Tibial artery (tissue), 4 donors: ENCODE measurements around the gene ICAM2.
A peak's percentile ranks its signal among the peaks of the same experiment; 100 is the strongest.

Experiments used
- DNase-seq, 2 donors: peaks; one replicate each; pipeline ENCODE4 v3.0.0-alpha.2; 2019
- H3K27ac ChIP-seq, 2 donors: fragments of 200-600 bp; sonication (generic) in 1 of 2; 1 replicate in 1 of 2; 2 replicates in 1 of 2; pipeline ENCODE4 v1.5.1; 2018 to 2019; ENCODE audit warnings: mild to moderate bottlenecking in 1 of 2
- H3K27me3 ChIP-seq, 2 donors: fragments of 200-600 bp; sonication (generic) in 1 of 2; one replicate each; pipeline versions ENCODE4 v1.5.1 to v1.6.0; 2016 to 2019
- H3K36me3 ChIP-seq, 3 donors: fragments of 200-600 bp; sonication (generic) in 2 of 3; one replicate each; pipeline ENCODE4 v1.5.1; 2016 to 2019; ENCODE audit warnings: mild to moderate bottlenecking in 2 of 3
- H3K4me1 ChIP-seq, 4 donors: fragments of 200-600 bp; sonication (generic) in 2 of 4; 1 replicate in 3 of 4; 2 replicates in 1 of 4; pipeline ENCODE4 v1.5.1; 2016 to 2019
- H3K4me3 ChIP-seq, 2 donors: fragments of 200-600 bp; sonication (generic) in 1 of 2; 1 replicate in 1 of 2; 2 replicates in 1 of 2; pipeline ENCODE4 v1.5.1; 2018 to 2019; ENCODE audit warnings: mild to moderate bottlenecking in 2 of 2
- H3K9me3 ChIP-seq, 3 donors: fragments of 200-600 bp; sonication (generic) in 1 of 3; one replicate each; pipeline ENCODE4 v1.5.1; 2016 to 2019
- intact Hi-C: fragments of 100-400 bp; cut with DNase I; formaldehyde crosslinking; loops from one replicate; pipeline ENCODE4 v1.15.0; 2023; ENCODE audit warnings: low total_unique reads
- TF ChIP-seq, protein P1 (sequence below), 2 experiments: fragments of 200-600 bp in 1 of 2; fragments of 450-650 bp in 1 of 2; IDR thresholded peaks; one replicate each; pipeline ENCODE4 v1.5.1; 2017 to 2019; ENCODE audit warnings: antibody characterized with exemption in 2 of 2, mild to moderate bottlenecking in 1 of 2, moderate library complexity in 1 of 2

The ICAM2 gene

DNA sequence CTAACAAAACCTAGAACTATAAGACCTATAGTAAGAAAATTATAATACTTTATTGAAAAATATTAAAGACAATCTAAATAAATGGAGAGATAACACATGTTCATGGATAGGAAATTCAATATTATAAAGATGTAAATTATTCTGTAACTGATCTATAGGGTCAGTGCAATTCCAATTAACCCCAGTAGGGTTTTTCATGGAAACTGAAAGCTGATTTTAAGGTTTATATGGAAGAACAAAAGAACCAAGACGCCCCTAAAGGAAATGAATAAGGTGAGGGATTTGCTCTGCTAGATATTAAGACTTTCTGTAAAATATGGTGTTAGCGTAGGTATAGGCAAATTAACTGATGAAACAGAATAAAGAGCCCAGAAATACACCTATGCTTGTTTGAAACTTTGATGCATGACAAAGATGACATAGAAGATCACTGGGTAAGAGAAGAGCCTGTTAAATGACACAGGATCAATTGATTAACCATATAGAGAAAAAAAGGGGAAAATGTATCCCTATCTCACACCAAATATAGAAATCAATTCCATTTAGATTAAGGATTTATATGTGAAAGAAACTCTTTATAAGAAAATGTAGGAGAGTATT lies 3.0 kb downstream of the ICAM2 start:
- no peaks in the 10 kb centered on the region for H3K27me3 ChIP-seq
- TF ChIP-seq, protein P1, sequence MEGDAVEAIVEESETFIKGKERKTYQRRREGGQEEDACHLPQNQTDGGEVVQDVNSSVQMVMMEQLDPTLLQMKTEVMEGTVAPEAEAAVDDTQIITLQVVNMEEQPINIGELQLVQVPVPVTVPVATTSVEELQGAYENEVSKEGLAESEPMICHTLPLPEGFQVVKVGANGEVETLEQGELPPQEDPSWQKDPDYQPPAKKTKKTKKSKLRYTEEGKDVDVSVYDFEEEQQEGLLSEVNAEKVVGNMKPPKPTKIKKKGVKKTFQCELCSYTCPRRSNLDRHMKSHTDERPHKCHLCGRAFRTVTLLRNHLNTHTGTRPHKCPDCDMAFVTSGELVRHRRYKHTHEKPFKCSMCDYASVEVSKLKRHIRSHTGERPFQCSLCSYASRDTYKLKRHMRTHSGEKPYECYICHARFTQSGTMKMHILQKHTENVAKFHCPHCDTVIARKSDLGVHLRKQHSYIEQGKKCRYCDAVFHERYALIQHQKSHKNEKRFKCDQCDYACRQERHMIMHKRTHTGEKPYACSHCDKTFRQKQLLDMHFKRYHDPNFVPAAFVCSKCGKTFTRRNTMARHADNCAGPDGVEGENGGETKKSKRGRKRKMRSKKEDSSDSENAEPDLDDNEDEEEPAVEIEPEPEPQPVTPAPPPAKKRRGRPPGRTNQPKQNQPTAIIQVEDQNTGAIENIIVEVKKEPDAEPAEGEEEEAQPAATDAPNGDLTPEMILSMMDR (IDR thresholded peaks at IDR 0.05) = peak in 1 of 2 experiments; percentile 7
- H3K27ac ChIP-seq = no peak overlapping the region
- no peaks in the 10 kb centered on the region for H3K36me3 ChIP-seq
- no peak for DNase-seq
- H3K9me3 ChIP-seq = no peaks in the 10 kb centered on the region
- H3K4me3 ChIP-seq = no peak overlapping the region
- H3K4me1 ChIP-seq = no peaks in the 10 kb centered on the region
- intact Hi-C loops = no loop called here

- intact Hi-C loops = no loop called here
- TF ChIP-seq, protein P1 (IDR thresholded peaks at IDR 0.05) = no peak
- no peak for DNase-seq
- no peaks in the 10 kb centered on the region for H3K4me1 ChIP-seq
- H3K27me3 ChIP-seq = no peaks in the 10 kb centered on the region
- no peak overlapping the region for H3K27ac ChIP-seq
- H3K4me3 ChIP-seq = no peak overlapping the region
- no peaks in the 10 kb centered on the region for H3K9me3 ChIP-seq
- H3K36me3 ChIP-seq = no peaks in the 10 kb centered on the region
Measured at GRCh38 chr17:64016974-64017373, 3.5 kb downstream of the ICAM2 start.

DNA sequence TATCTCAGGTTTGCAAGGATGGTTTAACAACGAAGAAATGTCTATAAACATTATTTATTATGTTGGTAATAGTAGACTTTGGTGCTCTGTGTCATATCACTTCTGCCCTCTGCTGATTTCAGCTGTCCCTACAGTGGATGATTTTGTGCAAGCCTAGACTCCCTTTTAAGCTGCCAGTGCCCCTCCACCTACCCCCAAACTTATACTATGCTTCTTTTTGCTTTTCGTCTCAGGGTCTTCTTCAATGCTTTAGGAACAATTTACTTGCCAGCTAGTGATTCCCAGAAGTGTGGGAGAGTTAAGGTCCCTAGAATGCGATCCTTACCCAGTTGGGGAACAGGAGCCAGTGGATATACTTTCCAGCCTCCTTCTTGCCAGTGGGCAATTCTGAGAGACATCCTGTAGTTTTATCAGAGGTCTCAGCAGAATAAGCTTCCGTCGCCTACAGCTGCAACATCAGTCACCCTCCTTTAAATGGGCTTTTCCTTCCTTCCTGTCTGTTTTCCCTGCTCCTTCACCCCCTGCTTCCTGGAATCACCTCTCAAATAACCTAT lies 4.1 kb downstream of the ICAM2 start:
- DNase-seq = no peak
- H3K4me1 ChIP-seq = no peaks in the 10 kb centered on the region
- H3K27me3 ChIP-seq = no peaks in the 10 kb centered on the region
- H3K36me3 ChIP-seq = no peaks in the 10 kb centered on the region
- intact Hi-C loops = no loop called here
- TF ChIP-seq, protein P1 (IDR thresholded peaks at IDR 0.05) = no peak
- H3K9me3 ChIP-seq = no peaks in the 10 kb centered on the region
- H3K4me3 ChIP-seq = no peak overlapping the region
- H3K27ac ChIP-seq = no peak overlapping the region

DNA sequence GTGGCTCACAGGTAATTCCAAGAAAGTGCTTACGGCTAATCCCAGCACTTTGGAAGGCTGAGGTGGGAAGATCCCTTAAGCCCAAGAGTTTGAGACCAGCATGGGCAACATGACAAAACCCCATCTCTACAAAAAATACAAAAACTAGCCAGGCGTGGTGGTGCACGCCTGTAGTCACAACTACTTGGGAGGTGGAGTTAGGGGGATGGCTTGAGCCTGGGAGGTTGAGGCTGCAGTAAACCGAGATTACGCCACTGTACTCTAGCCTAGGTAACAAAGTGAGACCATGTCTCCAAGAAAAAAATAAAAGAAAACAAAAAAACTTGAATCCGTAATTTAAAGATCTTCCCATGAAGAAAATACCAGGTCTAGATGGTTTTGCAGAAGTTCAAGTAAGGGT lies 5.0 kb downstream of the ICAM2 start:
- Histone ChIP-seq H3K36me3 (no peaks in the 10 kb centered on the region), H3K4me3 (no peak overlapping the region), H3K27ac (no peak overlapping the region), H3K9me3 (no peaks in the 10 kb centered on the region), H3K4me1 (no peaks in the 10 kb centered on the region), H3K27me3 (peaks cover 0 to 3% of the 10 kb centered on the region in 2 donors)
- no peak for DNase-seq
- intact Hi-C loops = no loop called here
- TF ChIP-seq, protein P1 (IDR thresholded peaks at IDR 0.05) = no peak

GRCh38 chr17:64009571-64010402 lies 10.6 kb downstream of the ICAM2 start:
- DNase-seq = no peak

More at GRCh38 chr17:64009571-64010402, 10.6 kb downstream of the ICAM2 start:
- H3K4me3 ChIP-seq = no peak overlapping the region
- intact Hi-C loops = no loop called here
- peaks cover 0 to 8% (median 0%) of the 10 kb centered on the region in 4 donors for H3K4me1 ChIP-seq
- H3K36me3 ChIP-seq = no peaks in the 10 kb centered on the region
- H3K27ac ChIP-seq = no peak overlapping the region
- H3K27me3 ChIP-seq = peaks cover 0 to 17% of the 10 kb centered on the region in 2 donors
- TF ChIP-seq, protein P1 (IDR thresholded peaks at IDR 0.05) = no peak
- no peaks in the 10 kb centered on the region for H3K9me3 ChIP-seq
